NCI-H2081 treated with DMSO at 0.1 percent for 48 hours (cell line): ENCODE results near the gene SPIB.
"Not testable (repeated sequence)": the region's sequence is repeated elsewhere in the genome, so short reads cannot be mapped to it uniquely, and the experiment has no call there.

Source experiments
- DNase-seq: peaks from one replicate; lab custom pipeline; 2025; lab: John Stamatoyannopoulos, UW

Gene SPIB

DNA sequence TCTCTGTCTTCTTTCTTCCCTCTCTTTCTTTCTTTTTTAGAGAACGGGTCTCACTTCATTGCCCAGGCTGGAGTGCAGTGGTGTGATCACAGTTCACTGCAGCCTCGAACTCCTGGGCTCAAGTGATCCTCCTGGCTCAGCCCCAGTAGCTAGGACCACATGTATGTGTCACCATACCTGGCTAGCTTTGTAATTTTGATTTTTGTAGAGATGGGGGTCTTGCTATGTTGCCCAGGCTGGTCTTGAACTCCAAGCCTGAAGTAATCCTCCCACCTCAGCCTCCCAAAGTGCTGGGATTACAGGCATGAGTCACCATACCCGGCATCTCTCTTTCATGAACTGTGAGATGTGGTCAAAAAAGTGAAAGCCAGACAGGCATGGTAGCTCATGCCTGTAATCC, 54.6 kb downstream of the SPIB start:
- not testable (repeated sequence) for DNase-seq

DNA sequence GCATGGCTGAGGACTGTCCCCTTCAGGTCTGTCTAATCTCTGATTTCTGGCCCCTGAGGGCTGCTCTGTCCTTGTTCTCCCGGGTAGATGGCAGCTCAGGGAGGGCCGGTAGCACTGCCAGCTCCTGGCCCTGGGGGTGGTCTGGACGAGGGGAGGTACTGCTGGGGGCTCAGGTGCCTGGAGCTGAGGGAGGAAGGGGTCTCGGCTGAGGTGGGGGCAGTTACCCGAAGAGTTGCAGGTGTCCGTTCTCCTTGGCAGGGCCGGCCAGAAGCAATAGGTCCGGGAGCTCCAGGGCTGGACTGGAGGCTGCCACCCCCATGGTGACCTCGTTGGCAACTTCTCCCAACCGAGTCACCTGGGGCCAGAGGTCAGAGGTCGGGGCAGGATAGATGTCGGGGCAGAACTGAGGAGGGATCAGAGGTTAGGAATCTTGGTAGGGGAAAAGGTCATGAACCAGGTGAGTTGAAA, 56.4 kb downstream of the SPIB start:
- no peak for DNase-seq

DNA sequence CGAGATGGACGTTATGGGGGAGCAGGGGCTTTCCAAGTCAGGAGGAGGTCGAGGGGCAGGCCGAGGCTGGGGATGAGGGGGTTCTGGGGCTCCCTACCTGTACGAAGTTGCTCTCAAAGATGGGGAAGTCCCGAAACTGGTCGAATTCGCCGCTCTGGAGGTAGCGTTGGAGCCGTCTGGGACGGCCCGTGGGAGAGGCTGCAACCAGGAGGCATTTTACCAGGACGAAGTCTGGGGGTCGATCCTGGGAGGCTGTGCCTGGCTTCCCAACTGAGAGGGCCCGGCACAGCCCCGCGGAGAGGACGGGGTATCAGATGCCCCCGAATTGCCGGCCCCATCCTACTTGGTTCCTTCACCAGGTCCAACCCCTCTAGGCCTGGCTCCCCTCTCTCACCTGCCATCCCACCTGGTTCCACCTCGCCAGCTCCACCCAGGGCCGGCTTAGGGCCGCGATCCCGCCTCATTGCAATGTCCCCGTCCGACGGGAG, 57.0 kb downstream of the SPIB start:
- no peak for DNase-seq

DNA sequence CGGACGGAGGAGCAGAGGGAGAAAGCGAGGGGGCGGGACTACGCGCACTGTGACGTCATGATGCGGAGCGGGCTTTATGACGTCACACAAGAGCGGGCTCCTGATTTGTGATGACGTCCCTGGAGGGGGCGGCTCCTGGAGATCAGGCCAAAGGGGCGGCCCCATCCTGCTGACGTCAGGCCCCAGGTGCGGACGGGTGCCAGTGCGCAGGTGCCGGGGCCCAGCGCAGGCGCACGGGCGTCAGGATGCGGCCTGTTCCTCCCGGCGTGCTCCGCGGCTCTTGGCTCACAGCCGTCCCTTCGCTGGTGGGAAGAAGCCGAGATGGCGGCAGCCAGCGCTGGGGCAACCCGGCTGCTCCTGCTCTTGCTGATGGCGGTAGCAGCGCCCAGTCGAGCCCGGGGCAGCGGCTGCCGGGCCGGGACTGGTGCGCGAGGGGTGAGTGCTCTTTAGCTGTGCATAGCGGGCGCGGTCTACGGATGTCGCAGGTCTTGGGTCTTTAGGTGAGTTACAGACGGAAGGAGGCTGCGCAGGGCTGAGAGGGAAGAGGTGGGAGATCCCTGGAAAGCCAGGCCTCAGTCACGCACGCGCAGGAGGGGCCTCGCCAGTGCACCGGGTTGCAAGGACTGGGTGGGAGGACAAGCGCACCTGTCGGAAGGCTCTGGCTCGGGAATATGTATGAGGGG, 57.6 kb downstream of the SPIB start, which contains the start of the genes EMC10 and GARIN5A:
EMC10 (plus strand) TSS at position 284 of the 683 bp plus-strand sequence; CDS start at position 322, 38 bp downstream.
GARIN5A (minus strand) TSS at position 625 of the 683 bp plus-strand sequence; CDS start at position 165, 460 bp downstream.
- DNase-seq = peak; percentile 67

DNA sequence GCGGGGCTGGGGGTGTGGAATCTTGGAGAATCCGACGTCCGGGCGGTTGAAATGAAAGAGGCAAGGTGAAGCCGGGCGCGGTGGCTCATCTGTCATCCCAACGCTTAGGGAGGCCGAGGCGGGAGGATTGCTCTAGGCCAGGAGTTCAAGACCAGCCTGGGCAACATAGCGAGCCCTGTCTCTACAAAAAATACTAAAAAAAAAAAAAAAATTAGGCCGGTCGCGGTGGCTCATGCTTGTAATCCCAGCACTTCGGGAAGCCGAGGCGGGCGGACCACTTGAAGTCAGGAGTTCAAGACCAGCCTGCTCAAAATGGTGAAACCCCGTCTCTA, 58.1 kb downstream of the SPIB start:
- DNase-seq = no peak

DNA sequence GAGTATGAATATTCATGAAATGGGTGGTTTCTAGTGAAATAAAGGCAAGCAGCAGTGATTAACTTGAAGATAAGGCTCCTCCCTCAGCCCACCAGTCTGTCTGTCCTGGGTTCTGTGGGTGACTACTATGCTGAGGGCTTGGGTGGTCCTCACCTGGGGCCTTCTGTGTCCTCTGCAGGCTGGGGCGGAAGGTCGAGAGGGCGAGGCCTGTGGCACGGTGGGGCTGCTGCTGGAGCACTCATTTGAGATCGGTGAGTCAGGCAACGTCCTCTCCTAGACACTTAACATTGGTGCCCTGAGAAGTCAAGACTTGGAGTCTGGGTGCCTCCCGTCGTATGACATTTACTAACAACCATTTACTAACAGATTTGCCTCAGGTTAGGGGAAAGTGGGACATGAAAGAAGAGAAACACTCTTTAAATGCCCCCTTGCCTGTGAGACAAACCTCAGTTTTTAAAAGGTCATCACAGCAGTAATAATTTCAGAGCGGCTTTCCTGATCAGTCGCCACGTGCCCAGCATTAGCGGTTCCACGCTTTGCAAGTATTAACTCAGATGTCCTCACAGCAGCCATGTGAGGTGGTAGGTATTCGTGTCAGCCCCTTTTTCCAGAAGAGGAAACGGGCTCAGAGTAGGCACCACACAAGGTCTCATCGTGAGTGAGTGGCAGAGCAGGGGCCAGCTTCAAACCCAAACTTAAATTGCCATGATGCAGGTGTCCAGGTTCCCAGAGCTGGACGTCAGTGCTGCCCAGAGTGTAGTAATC, 59.2 kb downstream of the SPIB start:
- no peak for DNase-seq

DNA sequence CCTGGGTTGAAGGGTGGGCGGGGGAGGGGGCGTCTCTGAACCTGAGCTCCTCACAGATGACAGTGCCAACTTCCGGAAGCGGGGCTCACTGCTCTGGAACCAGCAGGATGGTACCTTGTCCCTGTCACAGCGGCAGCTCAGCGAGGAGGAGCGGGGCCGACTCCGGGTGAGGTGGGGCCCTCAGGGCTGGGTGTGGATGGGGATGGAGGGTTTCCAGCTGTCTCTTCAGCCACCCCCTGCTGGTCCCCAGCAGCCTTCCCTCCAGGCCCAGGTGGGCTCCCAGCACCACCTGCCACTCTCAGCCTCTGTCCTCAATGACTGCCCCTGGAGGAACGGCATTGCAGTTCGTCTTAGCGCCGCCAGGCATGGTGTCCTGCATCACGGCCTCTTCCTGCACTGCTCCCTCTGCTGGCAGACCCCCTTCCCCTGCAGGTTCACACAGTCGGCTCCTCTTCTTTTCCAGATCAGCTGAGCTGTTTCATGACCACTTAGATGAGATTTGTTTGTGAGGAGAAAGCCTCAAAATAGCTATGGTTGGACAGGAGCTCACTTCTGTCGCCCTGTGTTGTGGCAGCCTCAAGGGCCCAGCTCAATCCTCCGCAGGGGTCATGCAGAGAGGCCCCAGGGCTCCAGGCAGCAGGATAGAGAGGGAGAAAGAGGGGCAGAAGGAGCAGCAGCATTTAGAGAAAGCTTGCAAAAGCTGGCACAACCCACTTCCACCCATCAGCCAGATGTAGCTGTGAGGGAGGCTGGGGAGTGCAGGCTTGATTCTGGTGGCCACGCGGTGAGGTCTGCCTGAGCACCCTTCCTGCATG, 60.4 kb downstream of the SPIB start:
- DNase-seq = no peak

DNA sequence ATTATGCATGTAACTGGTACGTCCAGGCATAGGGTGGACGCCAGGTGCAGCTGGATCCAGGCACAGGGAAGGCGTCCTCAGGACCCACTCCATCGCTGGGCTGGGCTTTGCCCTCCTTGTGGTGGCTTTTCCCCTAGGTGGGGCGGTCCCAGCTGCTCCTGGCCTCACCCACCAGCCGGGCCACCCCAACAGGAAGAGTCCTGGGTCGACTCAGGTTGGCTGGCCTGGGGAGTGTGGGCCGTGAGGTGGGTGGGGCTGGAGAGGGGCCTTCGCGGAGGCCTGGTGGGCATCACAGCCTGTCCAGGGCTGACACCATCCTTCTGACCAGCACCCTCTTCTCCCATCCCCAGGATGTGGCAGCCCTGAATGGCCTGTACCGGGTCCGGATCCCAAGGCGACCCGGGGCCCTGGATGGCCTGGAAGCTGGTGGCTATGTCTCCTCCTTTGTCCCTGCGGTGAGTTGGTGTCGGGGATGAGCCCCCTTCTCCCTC, 61.1 kb downstream of the SPIB start:
- DNase-seq = no peak

DNA sequence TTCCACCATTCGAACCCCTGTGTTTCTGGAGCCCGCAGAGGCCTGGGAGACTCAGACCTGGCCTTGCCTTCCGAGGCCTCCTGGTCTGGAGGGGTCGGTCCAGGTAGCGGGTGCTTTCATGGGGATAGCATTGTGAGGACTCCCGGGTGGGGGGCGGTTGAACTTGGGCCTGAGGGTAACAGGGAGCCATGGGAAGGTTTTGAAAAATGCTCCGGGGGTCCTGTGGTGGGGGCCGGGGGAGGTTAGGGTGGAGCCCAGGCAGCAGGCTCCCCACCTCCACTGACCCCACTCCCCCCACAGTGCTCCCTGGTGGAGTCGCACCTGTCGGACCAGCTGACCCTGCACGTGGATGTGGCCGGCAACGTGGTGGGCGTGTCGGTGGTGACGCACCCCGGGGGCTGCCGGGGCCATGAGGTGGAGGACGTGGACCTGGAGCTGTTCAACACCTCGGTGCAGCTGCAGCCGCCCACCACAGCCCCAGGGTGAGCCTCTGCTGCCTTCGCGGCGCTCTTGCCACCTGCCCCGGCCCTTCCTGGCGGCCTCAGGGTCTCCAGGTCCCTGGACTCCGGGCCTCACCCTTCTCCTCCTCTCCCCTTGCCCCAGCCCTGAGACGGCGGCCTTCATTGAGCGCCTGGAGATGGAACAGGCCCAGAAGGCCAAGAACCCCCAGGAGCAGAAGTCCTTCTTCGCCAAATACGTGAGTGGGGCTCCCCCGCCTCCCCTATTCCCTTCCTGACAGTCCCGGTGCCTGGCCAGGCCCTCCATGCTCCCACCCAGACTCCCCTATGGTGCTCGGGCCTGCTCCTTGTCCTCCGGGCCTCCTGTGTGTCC, 61.8 kb downstream of the SPIB start:
- DNase-seq = no peak
